ENCODE data around the gene FOXN4.

DNA sequence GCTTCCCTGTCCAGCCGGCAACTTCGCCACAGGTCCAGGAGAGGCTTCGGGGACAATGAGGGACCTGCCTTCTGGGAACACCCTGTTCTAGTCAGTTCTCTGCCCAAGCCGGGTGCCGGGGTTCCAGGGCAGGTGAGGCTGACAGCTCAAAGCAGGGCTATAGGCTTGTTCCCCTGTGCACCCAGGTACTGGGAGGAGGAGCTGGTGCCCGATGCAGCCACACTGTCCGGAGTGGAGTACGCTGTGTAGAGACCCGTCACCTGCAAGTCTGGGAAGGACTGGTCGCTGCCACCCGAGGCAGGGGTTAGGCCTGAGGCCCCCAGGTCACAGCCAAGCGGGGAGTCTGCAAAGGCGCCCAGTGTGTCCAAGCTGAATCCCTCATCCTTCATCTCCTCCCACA lies 29.6 kb downstream of the FOXN4 start:
- TF ChIP-seq CTCF (IDR thresholded peaks at IDR 0.05) (no peak), POLR2A (IDR thresholded peaks at IDR 0.05) (no peak)

Measured in vagina (tissue), 2 donors.